Measurements from ENCODE around the gene NATD1. TPM values are rescaled to one million over a fixed set of nuclear protein-coding genes. Genes with fewer than 3 reads are reported as not detected.

Gene NATD1
- total and polyA plus RNA-seq, 2 experiments from 2014 or later = 2.1 to 8.1 TPM

DNA sequence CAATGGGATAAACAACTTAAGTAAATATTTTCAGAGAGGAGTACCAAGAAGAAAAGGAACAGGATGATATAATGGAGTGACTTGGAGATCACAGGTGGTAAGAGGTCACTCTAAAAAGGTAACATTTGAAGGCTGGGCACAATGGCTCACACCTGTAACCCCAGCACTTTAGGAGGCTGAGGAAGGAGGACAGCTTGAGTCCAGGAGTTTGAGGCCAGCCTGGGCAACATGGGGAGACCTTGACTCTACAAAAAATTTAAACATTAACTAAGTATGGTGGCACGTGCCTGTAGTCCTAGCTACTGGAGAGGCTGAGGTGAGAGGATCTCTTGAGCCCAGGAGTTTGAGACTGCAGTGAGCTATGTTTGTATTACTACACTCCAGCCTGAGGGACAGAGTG is 35.9 kb downstream of the NATD1 start:
- no peak overlapping the region for H3K27ac ChIP-seq (ENCODE audit: low read depth)
- H3K4me3 ChIP-seq = no peak overlapping the region
- H3F3A ChIP-seq (replicated peaks; ENCODE audit: low read depth) = peaks cover 6% of the 10 kb centered on the region
- Mint-ChIP-seq H3K9me3 (no peaks in the 10 kb centered on the region; the same call in 2 of the 3 replicates), H3K36me3 (ENCODE audit: low read depth) (peaks cover 10% of the 10 kb centered on the region; the same call in 2 of the 3 replicates), H3K4me1 (peaks cover 25% of the 10 kb centered on the region), H3K27me3 (ENCODE audit: insufficient read depth, low read depth, poor library complexity) (peaks cover 7% of the 10 kb centered on the region), H3K4me3 (no peak overlapping the region), H3K27ac (no peak overlapping the region)
- H3K27me3 ChIP-seq (ENCODE audit: insufficient read depth) = no peaks in the 10 kb centered on the region
- ATAC-seq (no peak), DNase-seq (ENCODE audit: low spot score) (no peak)
- no peak overlapping the region for H2AFZ ChIP-seq
- H4K20me1 ChIP-seq (replicated peaks; ENCODE audit: insufficient read depth) = peaks cover 19% of the 10 kb centered on the region
- no peak overlapping the region for H3K4me2 ChIP-seq
- peaks cover 12% of the 10 kb centered on the region for H3K4me1 ChIP-seq (ENCODE audit: insufficient read depth)
- H3K36me3 ChIP-seq (ENCODE audit: insufficient read depth) = no peaks in the 10 kb centered on the region
- H3K79me2 ChIP-seq (replicated peaks; ENCODE audit: insufficient read depth) = peaks cover 27% of the 10 kb centered on the region
- H3K9me2 ChIP-seq (ENCODE audit: insufficient read depth) = no peaks in the 10 kb centered on the region
- TF ChIP-seq, protein P1, sequence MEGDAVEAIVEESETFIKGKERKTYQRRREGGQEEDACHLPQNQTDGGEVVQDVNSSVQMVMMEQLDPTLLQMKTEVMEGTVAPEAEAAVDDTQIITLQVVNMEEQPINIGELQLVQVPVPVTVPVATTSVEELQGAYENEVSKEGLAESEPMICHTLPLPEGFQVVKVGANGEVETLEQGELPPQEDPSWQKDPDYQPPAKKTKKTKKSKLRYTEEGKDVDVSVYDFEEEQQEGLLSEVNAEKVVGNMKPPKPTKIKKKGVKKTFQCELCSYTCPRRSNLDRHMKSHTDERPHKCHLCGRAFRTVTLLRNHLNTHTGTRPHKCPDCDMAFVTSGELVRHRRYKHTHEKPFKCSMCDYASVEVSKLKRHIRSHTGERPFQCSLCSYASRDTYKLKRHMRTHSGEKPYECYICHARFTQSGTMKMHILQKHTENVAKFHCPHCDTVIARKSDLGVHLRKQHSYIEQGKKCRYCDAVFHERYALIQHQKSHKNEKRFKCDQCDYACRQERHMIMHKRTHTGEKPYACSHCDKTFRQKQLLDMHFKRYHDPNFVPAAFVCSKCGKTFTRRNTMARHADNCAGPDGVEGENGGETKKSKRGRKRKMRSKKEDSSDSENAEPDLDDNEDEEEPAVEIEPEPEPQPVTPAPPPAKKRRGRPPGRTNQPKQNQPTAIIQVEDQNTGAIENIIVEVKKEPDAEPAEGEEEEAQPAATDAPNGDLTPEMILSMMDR (conservative IDR thresholded peaks at IDR 0.05; ENCODE audit: low read depth in 2 of 2) = no peak
- TF ChIP-seq POLR2AphosphoS5 (IDR thresholded peaks at IDR 0.05; ENCODE audit: low read depth) (no peak), JUNB (IDR thresholded peaks at IDR 0.05; ENCODE audit: unreplicated experiment) (no peak), CREB1 (CRISPR knock-in tag; IDR thresholded peaks at IDR 0.05; ENCODE audit: low read depth) (no peak), NANOG (IDR thresholded peaks at IDR 0.05; ENCODE audit: borderline replicate concordance) (no peak), EZH2phosphoT487 (IDR thresholded peaks at IDR 0.05; ENCODE audit: unreplicated experiment) (no peak), EZH2 (IDR thresholded peaks at IDR 0.05; ENCODE audit: low read depth, unreplicated experiment) (no peak), ZNF114 (CRISPR knock-in tag; IDR thresholded peaks at IDR 0.05) (no peak), ZNF331 (CRISPR knock-in tag; IDR thresholded peaks at IDR 0.05; ENCODE audit: low read depth) (no peak), STAT1 (IDR thresholded peaks at IDR 0.05; ENCODE audit: unreplicated experiment) (no peak)
- TF ChIP-seq, protein P2, sequence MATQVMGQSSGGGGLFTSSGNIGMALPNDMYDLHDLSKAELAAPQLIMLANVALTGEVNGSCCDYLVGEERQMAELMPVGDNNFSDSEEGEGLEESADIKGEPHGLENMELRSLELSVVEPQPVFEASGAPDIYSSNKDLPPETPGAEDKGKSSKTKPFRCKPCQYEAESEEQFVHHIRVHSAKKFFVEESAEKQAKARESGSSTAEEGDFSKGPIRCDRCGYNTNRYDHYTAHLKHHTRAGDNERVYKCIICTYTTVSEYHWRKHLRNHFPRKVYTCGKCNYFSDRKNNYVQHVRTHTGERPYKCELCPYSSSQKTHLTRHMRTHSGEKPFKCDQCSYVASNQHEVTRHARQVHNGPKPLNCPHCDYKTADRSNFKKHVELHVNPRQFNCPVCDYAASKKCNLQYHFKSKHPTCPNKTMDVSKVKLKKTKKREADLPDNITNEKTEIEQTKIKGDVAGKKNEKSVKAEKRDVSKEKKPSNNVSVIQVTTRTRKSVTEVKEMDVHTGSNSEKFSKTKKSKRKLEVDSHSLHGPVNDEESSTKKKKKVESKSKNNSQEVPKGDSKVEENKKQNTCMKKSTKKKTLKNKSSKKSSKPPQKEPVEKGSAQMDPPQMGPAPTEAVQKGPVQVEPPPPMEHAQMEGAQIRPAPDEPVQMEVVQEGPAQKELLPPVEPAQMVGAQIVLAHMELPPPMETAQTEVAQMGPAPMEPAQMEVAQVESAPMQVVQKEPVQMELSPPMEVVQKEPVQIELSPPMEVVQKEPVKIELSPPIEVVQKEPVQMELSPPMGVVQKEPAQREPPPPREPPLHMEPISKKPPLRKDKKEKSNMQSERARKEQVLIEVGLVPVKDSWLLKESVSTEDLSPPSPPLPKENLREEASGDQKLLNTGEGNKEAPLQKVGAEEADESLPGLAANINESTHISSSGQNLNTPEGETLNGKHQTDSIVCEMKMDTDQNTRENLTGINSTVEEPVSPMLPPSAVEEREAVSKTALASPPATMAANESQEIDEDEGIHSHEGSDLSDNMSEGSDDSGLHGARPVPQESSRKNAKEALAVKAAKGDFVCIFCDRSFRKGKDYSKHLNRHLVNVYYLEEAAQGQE (IDR thresholded peaks at IDR 0.05; ENCODE audit: unreplicated experiment) = no peak
- TF ChIP-seq, protein P3, sequence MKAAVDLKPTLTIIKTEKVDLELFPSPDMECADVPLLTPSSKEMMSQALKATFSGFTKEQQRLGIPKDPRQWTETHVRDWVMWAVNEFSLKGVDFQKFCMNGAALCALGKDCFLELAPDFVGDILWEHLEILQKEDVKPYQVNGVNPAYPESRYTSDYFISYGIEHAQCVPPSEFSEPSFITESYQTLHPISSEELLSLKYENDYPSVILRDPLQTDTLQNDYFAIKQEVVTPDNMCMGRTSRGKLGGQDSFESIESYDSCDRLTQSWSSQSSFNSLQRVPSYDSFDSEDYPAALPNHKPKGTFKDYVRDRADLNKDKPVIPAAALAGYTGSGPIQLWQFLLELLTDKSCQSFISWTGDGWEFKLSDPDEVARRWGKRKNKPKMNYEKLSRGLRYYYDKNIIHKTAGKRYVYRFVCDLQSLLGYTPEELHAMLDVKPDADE (IDR thresholded peaks at IDR 0.05) = no peak
- TF ChIP-seq, protein P4, sequence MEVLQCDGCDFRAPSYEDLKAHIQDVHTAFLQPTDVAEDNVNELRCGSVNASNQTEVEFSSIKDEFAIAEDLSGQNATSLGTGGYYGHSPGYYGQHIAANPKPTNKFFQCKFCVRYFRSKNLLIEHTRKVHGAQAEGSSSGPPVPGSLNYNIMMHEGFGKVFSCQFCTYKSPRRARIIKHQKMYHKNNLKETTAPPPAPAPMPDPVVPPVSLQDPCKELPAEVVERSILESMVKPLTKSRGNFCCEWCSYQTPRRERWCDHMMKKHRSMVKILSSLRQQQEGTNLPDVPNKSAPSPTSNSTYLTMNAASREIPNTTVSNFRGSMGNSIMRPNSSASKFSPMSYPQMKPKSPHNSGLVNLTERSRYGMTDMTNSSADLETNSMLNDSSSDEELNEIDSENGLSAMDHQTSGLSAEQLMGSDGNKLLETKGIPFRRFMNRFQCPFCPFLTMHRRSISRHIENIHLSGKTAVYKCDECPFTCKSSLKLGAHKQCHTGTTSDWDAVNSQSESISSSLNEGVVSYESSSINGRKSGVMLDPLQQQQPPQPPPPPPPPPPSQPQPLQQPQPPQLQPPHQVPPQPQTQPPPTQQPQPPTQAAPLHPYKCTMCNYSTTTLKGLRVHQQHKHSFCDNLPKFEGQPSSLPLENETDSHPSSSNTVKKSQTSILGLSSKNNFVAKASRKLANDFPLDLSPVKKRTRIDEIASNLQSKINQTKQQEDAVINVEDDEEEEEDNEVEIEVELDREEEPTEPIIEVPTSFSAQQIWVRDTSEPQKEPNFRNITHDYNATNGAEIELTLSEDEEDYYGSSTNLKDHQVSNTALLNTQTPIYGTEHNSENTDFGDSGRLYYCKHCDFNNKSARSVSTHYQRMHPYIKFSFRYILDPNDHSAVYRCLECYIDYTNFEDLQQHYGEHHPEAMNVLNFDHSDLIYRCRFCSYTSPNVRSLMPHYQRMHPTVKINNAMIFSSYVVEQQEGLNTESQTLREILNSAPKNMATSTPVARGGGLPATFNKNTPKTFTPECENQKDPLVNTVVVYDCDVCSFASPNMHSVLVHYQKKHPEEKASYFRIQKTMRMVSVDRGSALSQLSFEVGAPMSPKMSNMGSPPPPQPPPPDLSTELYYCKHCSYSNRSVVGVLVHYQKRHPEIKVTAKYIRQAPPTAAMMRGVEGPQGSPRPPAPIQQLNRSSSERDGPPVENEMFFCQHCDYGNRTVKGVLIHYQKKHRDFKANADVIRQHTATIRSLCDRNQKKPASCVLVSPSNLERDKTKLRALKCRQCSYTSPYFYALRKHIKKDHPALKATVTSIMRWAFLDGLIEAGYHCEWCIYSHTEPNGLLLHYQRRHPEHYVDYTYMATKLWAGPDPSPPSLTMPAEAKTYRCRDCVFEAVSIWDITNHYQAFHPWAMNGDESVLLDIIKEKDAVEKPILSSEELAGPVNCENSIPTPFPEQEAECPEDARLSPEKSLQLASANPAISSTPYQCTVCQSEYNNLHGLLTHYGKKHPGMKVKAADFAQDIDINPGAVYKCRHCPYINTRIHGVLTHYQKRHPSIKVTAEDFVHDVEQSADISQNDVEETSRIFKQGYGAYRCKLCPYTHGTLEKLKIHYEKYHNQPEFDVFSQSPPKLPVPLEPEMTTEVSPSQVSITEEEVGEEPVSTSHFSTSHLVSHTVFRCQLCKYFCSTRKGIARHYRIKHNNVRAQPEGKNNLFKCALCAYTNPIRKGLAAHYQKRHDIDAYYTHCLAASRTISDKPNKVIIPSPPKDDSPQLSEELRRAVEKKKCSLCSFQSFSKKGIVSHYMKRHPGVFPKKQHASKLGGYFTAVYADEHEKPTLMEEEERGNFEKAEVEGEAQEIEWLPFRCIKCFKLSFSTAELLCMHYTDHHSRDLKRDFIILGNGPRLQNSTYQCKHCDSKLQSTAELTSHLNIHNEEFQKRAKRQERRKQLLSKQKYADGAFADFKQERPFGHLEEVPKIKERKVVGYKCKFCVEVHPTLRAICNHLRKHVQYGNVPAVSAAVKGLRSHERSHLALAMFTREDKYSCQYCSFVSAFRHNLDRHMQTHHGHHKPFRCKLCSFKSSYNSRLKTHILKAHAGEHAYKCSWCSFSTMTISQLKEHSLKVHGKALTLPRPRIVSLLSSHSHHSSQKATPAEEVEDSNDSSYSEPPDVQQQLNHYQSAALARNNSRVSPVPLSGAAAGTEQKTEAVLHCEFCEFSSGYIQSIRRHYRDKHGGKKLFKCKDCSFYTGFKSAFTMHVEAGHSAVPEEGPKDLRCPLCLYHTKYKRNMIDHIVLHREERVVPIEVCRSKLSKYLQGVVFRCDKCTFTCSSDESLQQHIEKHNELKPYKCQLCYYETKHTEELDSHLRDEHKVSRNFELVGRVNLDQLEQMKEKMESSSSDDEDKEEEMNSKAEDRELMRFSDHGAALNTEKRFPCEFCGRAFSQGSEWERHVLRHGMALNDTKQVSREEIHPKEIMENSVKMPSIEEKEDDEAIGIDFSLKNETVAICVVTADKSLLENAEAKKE (CRISPR knock-in tag; IDR thresholded peaks at IDR 0.05) = no peak

All from GM23338 (cell line).